ENCODE data around the gene GRM6. TPM values are rescaled to one million over a fixed set of nuclear protein-coding genes. Genes with fewer than 3 reads are reported as not detected.

Gene GRM6
- total RNA-seq, 1 experiment from 2014 or later: 0.33 TPM

DNA sequence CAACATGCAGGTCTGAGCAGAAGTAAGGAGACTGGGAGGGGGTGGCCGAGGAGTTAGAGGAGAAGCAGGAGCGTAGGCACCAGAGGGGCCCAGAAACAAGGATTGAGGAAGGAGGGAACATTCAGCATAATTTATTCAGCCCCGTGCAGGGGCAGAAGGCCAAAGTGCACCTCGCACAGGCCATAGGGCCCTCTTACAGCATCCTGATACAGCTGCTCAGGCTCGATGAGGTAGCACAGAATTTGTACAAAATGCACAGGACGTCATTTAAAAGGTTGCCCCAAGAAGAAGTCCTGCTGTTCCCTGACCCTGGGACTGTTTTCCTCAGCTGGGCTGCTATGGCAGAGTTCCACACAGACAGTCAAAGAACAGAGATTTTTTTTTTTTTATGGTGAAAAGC is 2.1 kb upstream of the GRM6 start (continued):
- TF ChIP-seq, protein P1, sequence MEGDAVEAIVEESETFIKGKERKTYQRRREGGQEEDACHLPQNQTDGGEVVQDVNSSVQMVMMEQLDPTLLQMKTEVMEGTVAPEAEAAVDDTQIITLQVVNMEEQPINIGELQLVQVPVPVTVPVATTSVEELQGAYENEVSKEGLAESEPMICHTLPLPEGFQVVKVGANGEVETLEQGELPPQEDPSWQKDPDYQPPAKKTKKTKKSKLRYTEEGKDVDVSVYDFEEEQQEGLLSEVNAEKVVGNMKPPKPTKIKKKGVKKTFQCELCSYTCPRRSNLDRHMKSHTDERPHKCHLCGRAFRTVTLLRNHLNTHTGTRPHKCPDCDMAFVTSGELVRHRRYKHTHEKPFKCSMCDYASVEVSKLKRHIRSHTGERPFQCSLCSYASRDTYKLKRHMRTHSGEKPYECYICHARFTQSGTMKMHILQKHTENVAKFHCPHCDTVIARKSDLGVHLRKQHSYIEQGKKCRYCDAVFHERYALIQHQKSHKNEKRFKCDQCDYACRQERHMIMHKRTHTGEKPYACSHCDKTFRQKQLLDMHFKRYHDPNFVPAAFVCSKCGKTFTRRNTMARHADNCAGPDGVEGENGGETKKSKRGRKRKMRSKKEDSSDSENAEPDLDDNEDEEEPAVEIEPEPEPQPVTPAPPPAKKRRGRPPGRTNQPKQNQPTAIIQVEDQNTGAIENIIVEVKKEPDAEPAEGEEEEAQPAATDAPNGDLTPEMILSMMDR (IDR thresholded peaks at IDR 0.05): no peak
- TF ChIP-seq, protein P2, sequence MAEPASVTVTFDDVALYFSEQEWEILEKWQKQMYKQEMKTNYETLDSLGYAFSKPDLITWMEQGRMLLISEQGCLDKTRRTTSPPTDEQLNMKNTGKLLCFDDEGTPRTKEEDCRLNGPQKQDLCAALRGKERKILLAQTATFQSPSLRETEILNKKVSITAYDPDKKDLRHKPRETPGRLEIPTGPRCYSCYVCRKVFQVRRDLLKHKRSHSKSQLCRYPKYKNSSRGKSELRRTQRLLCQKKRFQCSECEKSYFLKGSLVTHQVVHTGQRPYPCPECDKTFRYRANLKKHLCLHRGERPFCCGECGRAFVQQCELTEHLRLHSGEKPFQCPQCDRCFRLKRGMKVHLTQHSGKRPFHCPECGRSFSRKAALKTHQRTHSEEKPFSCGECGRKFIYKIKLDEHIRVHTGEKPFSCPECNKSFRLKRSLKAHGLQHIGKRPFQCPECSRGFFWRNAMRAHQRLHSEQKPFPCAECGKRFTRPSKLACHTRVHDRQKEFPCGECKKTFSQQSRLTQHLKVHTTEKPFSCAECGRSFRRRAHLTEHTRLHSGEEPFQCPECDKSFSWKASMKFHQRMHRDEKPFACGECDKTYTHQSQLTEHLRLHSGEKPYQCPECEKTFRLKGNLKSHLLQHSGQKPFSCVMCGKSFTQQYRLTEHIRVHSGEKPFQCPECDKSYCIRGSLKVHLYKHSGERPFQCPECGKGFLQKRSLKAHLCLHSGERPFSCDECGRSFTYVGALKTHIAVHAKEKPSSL (CRISPR knock-in tag; conservative IDR thresholded peaks at IDR 0.05): no peak
- TF ChIP-seq NFATC4 (CRISPR knock-in tag; IDR thresholded peaks at IDR 0.05) (no peak), HMGA2 (CRISPR knock-in tag; IDR thresholded peaks at IDR 0.05) (no peak)
- TF ChIP-seq, protein P3, sequence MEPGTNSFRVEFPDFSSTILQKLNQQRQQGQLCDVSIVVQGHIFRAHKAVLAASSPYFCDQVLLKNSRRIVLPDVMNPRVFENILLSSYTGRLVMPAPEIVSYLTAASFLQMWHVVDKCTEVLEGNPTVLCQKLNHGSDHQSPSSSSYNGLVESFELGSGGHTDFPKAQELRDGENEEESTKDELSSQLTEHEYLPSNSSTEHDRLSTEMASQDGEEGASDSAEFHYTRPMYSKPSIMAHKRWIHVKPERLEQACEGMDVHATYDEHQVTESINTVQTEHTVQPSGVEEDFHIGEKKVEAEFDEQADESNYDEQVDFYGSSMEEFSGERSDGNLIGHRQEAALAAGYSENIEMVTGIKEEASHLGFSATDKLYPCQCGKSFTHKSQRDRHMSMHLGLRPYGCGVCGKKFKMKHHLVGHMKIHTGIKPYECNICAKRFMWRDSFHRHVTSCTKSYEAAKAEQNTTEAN (CRISPR knock-in tag; IDR thresholded peaks at IDR 0.05): no peak
- TF ChIP-seq, protein P4, sequence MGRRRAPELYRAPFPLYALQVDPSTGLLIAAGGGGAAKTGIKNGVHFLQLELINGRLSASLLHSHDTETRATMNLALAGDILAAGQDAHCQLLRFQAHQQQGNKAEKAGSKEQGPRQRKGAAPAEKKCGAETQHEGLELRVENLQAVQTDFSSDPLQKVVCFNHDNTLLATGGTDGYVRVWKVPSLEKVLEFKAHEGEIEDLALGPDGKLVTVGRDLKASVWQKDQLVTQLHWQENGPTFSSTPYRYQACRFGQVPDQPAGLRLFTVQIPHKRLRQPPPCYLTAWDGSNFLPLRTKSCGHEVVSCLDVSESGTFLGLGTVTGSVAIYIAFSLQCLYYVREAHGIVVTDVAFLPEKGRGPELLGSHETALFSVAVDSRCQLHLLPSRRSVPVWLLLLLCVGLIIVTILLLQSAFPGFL (CRISPR knock-in tag; IDR thresholded peaks at IDR 0.05; ENCODE audit: borderline replicate concordance): no peak
- TF ChIP-seq, protein P5, sequence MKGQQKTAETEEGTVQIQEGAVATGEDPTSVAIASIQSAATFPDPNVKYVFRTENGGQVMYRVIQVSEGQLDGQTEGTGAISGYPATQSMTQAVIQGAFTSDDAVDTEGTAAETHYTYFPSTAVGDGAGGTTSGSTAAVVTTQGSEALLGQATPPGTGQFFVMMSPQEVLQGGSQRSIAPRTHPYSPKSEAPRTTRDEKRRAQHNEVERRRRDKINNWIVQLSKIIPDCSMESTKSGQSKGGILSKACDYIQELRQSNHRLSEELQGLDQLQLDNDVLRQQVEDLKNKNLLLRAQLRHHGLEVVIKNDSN (CRISPR knock-in tag; IDR thresholded peaks at IDR 0.05): no peak
- TF ChIP-seq, protein P6, sequence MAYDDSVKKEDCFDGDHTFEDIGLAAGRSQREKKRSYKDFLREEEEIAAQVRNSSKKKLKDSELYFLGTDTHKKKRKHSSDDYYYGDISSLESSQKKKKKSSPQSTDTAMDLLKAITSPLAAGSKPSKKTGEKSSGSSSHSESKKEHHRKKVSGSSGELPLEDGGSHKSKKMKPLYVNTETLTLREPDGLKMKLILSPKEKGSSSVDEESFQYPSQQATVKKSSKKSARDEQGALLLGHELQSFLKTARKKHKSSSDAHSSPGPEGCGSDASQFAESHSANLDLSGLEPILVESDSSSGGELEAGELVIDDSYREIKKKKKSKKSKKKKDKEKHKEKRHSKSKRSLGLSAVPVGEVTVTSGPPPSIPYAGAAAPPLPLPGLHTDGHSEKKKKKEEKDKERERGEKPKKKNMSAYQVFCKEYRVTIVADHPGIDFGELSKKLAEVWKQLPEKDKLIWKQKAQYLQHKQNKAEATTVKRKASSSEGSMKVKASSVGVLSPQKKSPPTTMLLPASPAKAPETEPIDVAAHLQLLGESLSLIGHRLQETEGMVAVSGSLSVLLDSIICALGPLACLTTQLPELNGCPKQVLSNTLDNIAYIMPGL (CRISPR knock-in tag; IDR thresholded peaks at IDR 0.05): no peak
- TF ChIP-seq, protein P7, sequence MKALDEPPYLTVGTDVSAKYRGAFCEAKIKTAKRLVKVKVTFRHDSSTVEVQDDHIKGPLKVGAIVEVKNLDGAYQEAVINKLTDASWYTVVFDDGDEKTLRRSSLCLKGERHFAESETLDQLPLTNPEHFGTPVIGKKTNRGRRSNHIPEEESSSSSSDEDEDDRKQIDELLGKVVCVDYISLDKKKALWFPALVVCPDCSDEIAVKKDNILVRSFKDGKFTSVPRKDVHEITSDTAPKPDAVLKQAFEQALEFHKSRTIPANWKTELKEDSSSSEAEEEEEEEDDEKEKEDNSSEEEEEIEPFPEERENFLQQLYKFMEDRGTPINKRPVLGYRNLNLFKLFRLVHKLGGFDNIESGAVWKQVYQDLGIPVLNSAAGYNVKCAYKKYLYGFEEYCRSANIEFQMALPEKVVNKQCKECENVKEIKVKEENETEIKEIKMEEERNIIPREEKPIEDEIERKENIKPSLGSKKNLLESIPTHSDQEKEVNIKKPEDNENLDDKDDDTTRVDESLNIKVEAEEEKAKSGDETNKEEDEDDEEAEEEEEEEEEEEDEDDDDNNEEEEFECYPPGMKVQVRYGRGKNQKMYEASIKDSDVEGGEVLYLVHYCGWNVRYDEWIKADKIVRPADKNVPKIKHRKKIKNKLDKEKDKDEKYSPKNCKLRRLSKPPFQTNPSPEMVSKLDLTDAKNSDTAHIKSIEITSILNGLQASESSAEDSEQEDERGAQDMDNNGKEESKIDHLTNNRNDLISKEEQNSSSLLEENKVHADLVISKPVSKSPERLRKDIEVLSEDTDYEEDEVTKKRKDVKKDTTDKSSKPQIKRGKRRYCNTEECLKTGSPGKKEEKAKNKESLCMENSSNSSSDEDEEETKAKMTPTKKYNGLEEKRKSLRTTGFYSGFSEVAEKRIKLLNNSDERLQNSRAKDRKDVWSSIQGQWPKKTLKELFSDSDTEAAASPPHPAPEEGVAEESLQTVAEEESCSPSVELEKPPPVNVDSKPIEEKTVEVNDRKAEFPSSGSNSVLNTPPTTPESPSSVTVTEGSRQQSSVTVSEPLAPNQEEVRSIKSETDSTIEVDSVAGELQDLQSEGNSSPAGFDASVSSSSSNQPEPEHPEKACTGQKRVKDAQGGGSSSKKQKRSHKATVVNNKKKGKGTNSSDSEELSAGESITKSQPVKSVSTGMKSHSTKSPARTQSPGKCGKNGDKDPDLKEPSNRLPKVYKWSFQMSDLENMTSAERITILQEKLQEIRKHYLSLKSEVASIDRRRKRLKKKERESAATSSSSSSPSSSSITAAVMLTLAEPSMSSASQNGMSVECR (CRISPR knock-in tag; IDR thresholded peaks at IDR 0.05; ENCODE audit: borderline replicate concordance): no peak

DNA sequence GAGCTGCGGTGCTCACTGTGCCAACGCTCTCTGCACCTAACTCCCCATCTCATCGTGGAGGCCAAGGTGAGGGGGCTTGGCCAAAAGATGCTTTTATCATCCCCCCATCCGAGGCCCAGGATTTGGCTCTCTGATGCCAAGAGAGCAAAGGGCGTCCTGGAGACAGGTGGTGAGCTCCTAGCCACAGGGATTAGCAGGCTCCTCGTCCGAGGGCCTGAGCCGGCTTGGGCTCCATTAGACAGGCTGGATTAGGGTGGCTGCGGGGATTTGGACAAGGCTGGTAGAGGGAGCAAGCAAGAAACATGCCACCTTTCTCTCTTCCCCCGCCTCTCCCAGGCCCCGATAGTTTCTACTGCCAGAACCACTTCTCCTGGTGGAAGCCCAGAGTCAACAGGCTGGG is 1.0 kb upstream of the GRM6 start:
- peaks cover 62% of the 10 kb centered on the region for H3K27me3 Mint-ChIP-seq (ENCODE audit: low read depth)
- DNase-seq (ENCODE audit: low spot score): no peak
- TF ChIP-seq ZNF138 (CRISPR knock-in tag; conservative IDR thresholded peaks at IDR 0.05): no peak
- TF ChIP-seq, protein P7 (CRISPR knock-in tag; IDR thresholded peaks at IDR 0.05; ENCODE audit: borderline replicate concordance): no peak
- TF ChIP-seq, protein P2 (CRISPR knock-in tag; conservative IDR thresholded peaks at IDR 0.05): no peak
- TF ChIP-seq, protein P5 (CRISPR knock-in tag; IDR thresholded peaks at IDR 0.05): no peak
- no peak for TF ChIP-seq ZNF219 (CRISPR knock-in tag; IDR thresholded peaks at IDR 0.05; ENCODE audit: borderline replicate concordance)

More for the DNA sequence above, 1.0 kb upstream of the GRM6 start:
- Mint-ChIP-seq H3K36me3 (0 out of 2 replicates have a peak, but pooled peaks cover 5% of the 10 kb centered on the region), H3K9me3 (peaks cover 7% of the 10 kb centered on the region; the same call in 1 of the 2 replicates), H3K4me1 (peaks cover 21% of the 10 kb centered on the region), H3K27ac (no peak overlapping the region), H3K4me3 (0 out of 2 replicates have a peak overlapping the region, but pooled peaks have one; percentile 25)
- ChIA-PET CTCF (interaction anchor here (1.1 to 1.3 kb wide), 2 partner anchors 100 to 147 kb away, joined by 3 to 4 read pairs; partner anchors contain the start of gene ZFP2), POLR2A (interaction anchor here (1.1 kb wide), 1 partner anchor 136 kb away, joined by 3 read pairs; the partner anchor contains the start of gene ZNF354B)
- no peak for ATAC-seq

Data from WTC11 (cell line).